Neuronal stem cell (in vitro differentiated cells): Measurements from ENCODE around the gene SLC22A13.

Experiments
- DNase-seq: peaks from one replicate; pipeline ENCODE4 v3.0.0-alpha.2; 2013; ENCODE audit warnings: low spot score
- H2AFZ ChIP-seq: one replicate; pipeline ENCODE4 v1.6.1; 2013; ENCODE audit warnings: mild to moderate bottlenecking, low read length, inconsistent platforms
- H2AK5ac ChIP-seq: 2 replicates; pipeline ENCODE4 v1.6.1; 2013; ENCODE audit warnings: low read depth, mild to moderate bottlenecking, inconsistent platforms, low read length, moderate library complexity, mixed read lengths
- H2BK120ac ChIP-seq: 2 replicates; pipeline ENCODE4 v1.6.1; 2013; ENCODE audit warnings: low read depth, mild to moderate bottlenecking, inconsistent platforms, low read length, moderate library complexity, mixed read lengths
- H2BK12ac ChIP-seq: one replicate; pipeline ENCODE4 v1.6.1; 2013; ENCODE audit warnings: low read length, inconsistent platforms
- H2BK15ac ChIP-seq: 2 replicates; pipeline ENCODE4 v1.6.1; 2013; ENCODE audit warnings: mild to moderate bottlenecking, low read length, inconsistent platforms, mixed read lengths
- H2BK5ac ChIP-seq: one replicate; pipeline ENCODE4 v1.6.1; 2013; ENCODE audit warnings: inconsistent platforms, mild to moderate bottlenecking, low read length, moderate library complexity
- H3K14ac ChIP-seq: one replicate; pipeline ENCODE4 v1.6.1; 2013; ENCODE audit warnings: low read length, inconsistent platforms
- H3K18ac ChIP-seq: 2 replicates; pipeline ENCODE4 v1.6.1; 2013; ENCODE audit warnings: low read length, inconsistent platforms
- H3K23ac ChIP-seq: 2 replicates; pipeline ENCODE4 v1.6.1; 2013; ENCODE audit warnings: low read depth, mild to moderate bottlenecking, mixed read lengths, low read length, inconsistent platforms; ENCODE audit not compliant: poor library complexity
- H3K27ac ChIP-seq: replicated peaks from 3 replicates; pipeline ENCODE4 v1.5.1; 2013; ENCODE audit warnings: low read length, inconsistent platforms
- H3K27me3 ChIP-seq, 3 experiments: 2 replicates each; pipeline ENCODE4 v1.6.1; 2013; ENCODE audit warnings: low read length in 3 of 3, mild to moderate bottlenecking in 2 of 3, inconsistent platforms in 1 of 3, low read depth in 1 of 3, mixed read lengths in 1 of 3, moderate library complexity in 1 of 3; ENCODE audit not compliant: control insufficient read depth in 3 of 3, insufficient read depth in 3 of 3
- H3K36me3 ChIP-seq, 2 donors: replicated peaks in 1 of 2; 2 replicates each; pipeline ENCODE4 v1.6.1; 2013; ENCODE audit warnings: low read length in 2 of 2; ENCODE audit not compliant: control insufficient read depth in 2 of 2, insufficient read depth in 2 of 2
- H3K4ac ChIP-seq: 2 replicates; pipeline ENCODE4 v1.6.1; 2013; ENCODE audit warnings: inconsistent platforms, mild to moderate bottlenecking, low read length, moderate library complexity
- H3K4me1 ChIP-seq, 2 donors: 1 replicate in 1 of 2; 2 replicates in 1 of 2; pipeline ENCODE4 v1.6.1; 2013; ENCODE audit warnings: low read length in 2 of 2, low read depth in 1 of 2; ENCODE audit not compliant: control insufficient read depth in 2 of 2, insufficient read depth in 1 of 2
- H3K4me2 ChIP-seq: one replicate; pipeline ENCODE4 v1.6.1; 2013; ENCODE audit warnings: mild to moderate bottlenecking, low read length, inconsistent platforms; ENCODE audit not compliant: insufficient read depth, poor library complexity, severe bottlenecking
- H3K4me3 ChIP-seq, 2 donors: 2 replicates each; pipeline ENCODE4 v1.5.1; 2013; ENCODE audit warnings: low read length in 2 of 2, mild to moderate bottlenecking in 2 of 2, inconsistent platforms in 1 of 2, moderate library complexity in 1 of 2
- H3K79me1 ChIP-seq: one replicate; pipeline ENCODE4 v1.6.1; 2013; ENCODE audit warnings: low read depth, mild to moderate bottlenecking, inconsistent platforms, low read length, moderate library complexity
- H3K9ac ChIP-seq: one replicate; pipeline ENCODE4 v1.6.1; 2013; ENCODE audit warnings: mild to moderate bottlenecking, low read depth, low read length, inconsistent platforms; ENCODE audit not compliant: poor library complexity
- H3K9me3 ChIP-seq, 2 donors: replicated peaks in 1 of 2; 2 replicates each; pipeline versions ENCODE3 to v1.6.1; 2013; ENCODE audit warnings: low read length in 2 of 2, mild to moderate bottlenecking in 2 of 2, inconsistent platforms in 1 of 2, low read depth in 1 of 2, mixed read lengths in 1 of 2, moderate library complexity in 1 of 2; ENCODE audit not compliant: control insufficient read depth in 2 of 2, insufficient read depth in 1 of 2
- H4K8ac ChIP-seq: one replicate; pipeline ENCODE4 v1.6.1; 2013; ENCODE audit warnings: low read depth, mild to moderate bottlenecking, inconsistent platforms, low read length, moderate library complexity
- H4K91ac ChIP-seq: one replicate; pipeline ENCODE4 v1.6.1; 2013; ENCODE audit warnings: low read length, low read depth, mild to moderate bottlenecking, inconsistent platforms; ENCODE audit not compliant: poor library complexity
- WGBS, 2 donors: extraction: QIAGEN DNeasy Blood & Tissue Kit; methylation state at CpG; one replicate each; pipeline ENCODE4 v1.1.7; 2013; ENCODE audit warnings: missing lambda C conversion rate in 2 of 2, mixed read lengths in 1 of 2; ENCODE audit not compliant: insufficient read length in 2 of 2, insufficient replicate concordance in 1 of 2; ENCODE audit errors: extremely low coverage in 2 of 2; 5-methylcytosine and 5-hydroxymethylcytosine counted together

The SLC22A13 gene

DNA sequence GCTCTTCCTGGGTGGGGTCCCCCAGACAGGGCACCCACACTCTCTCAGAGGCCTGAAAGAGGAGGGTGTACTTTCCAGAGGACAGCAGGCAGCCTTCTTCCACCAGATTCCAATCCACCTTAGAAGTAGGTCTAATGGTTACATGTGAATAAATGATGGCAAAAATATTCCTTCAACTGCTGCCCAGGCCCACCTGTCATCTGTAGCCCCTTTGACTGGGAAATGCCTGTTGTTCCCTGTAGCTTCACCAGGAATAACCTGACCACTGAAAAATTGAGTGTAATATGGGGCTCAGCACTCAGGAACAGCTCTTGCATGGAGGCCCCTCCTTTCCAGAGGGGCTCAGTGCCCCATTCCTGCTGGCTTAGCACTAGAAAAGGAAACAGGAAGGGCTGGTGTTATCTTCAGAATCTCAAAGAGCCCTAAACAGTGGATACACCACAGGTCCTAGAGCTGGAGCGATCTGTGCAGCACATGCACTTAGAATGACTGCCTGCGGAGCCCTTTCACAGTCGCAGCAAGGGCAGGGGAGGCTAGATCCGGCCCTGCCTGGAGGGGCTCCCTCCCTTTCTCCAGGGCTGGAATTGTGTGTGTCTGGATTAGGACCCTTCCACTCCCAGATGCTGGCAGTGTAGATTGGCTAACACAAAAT lies 48.6 kb downstream of the SLC22A13 start:
- no peak overlapping the region for H3K14ac ChIP-seq
- no peak overlapping the region for H3K9ac ChIP-seq
- no peak overlapping the region for H3K4me3 ChIP-seq
- H3K9me3 ChIP-seq = no peaks in the 10 kb centered on the region
- H2BK120ac ChIP-seq = no peak overlapping the region
- H3K4me1 ChIP-seq = peaks cover 4 to 5% of the 10 kb centered on the region in 2 donors
- no CpG with 5 or more reads among the region's 4 CpGs for WGBS, 2 donors
- peaks cover 0 to 13% (median 0%) of the 10 kb centered on the region in 3 experiments for H3K27me3 ChIP-seq
- H3K23ac ChIP-seq = no peak overlapping the region
- peak overlapping the region; percentile 26 for H2AK5ac ChIP-seq
- H4K91ac ChIP-seq = peak overlapping the region; percentile 67
- no peak overlapping the region for H3K4ac ChIP-seq
- peak; percentile 8 for DNase-seq
- H2BK12ac ChIP-seq = no peak overlapping the region
- peak overlapping the region; percentile 96 for H2AFZ ChIP-seq
- H3K27ac ChIP-seq = no peak overlapping the region
- no peak overlapping the region for H2BK5ac ChIP-seq
- no peaks in the 10 kb centered on the region for H3K79me1 ChIP-seq
- H3K18ac ChIP-seq = peak overlapping the region; percentile 86
- no peak overlapping the region for H2BK15ac ChIP-seq
- no peaks in the 10 kb centered on the region for H3K36me3 ChIP-seq
- H3K4me2 ChIP-seq = no peak overlapping the region
- peak overlapping the region; percentile 33 for H4K8ac ChIP-seq

DNA sequence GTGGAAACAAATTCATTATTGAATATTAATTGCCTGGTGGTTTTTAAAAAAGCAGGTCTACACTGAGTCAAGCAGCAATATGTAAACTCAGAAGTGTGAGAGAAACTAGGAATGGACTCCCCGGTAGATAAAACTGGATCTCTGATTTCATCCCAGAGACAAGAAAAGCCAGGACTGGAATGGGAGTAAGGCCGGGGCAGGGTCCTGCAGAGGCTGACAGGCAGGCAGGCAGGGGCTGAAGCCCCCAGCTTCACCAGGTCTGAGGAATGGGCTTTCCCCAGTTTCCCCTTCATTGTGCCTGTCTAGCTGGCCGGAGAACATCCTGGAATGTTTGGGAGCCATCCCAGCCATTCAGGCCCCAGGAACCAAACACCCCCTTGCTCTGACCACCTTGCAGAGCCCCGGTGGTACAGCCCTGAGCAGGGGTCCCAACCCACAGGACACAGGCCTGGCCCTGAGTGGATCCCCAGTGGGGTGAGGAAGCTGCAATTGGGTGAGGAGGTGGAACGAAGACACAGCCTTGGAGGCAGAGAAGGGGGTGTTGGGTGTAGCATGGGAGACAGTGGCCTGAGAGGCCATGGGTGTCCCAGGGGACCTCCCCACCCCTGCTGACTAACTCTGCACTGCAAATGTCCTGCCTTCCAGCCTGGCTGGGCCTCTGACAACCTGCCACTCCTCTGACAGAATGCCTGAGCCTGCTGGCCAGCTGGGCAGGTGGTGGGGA lies 49.3 kb downstream of the SLC22A13 start:
- no peak for DNase-seq
- Histone ChIP-seq H2AFZ (peak overlapping the region; percentile 96), H3K23ac (no peak overlapping the region), H3K27me3 (peaks cover 0 to 9% (median 0%) of the 10 kb centered on the region in 3 experiments), H3K4me3 (no peak overlapping the region), H2BK12ac (no peak overlapping the region), H3K4me2 (no peak overlapping the region), H3K9me3 (no peaks in the 10 kb centered on the region), H3K4me1 (peaks cover 4 to 5% of the 10 kb centered on the region in 2 donors), H2BK120ac (no peak overlapping the region), H3K79me1 (no peaks in the 10 kb centered on the region), H3K14ac (peak overlapping the region; percentile 40), H3K18ac (no peak overlapping the region), H2AK5ac (peak overlapping the region; percentile 0), H3K27ac (no peak overlapping the region), H3K4ac (no peak overlapping the region), H3K36me3 (no peaks in the 10 kb centered on the region), H3K9ac (no peak overlapping the region), H2BK5ac (no peak overlapping the region), H4K91ac (no peak overlapping the region), H4K8ac (no peak overlapping the region), H2BK15ac (no peak overlapping the region)
- no CpG with 5 or more reads among the region's 5 CpGs for WGBS, 2 donors

DNA sequence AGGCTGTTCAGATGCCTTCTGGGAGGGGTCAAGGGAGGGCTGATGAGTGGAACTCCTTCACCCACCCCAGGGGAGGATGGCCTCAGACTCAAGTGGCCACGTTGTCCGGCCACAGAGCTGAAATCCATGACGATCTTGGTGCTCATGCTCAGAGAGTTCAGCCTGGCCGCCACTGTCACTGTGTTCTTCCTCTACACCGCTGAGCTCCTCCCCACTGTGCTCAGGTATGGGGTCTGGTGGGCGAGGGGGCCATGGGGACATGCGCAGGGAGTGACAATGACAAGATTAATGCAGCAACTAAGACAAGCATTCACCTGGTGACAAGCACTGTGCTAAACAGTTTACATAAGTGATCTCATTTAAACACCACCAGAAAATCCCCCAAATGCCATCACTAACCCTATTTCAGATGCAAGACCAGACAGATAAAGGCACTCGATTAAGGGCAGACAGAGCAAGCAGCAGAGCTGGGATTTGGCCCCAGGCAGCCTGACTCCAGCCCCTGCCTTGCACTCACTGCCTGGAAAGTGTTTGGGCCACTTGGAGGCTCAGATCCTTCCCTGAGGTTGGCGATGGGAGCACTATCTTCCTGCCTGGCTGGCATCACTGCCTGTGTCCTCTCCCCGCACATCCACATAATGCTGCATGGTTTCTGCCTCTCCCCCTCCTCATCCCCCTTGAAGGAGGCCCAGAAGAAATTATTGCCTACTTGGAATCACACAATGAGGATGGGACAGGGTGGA lies 50.0 kb downstream of the SLC22A13 start:
- H2BK12ac ChIP-seq = no peak overlapping the region
- no peak overlapping the region for H3K4ac ChIP-seq
- H3K79me1 ChIP-seq = no peaks in the 10 kb centered on the region
- no peak overlapping the region for H3K27ac ChIP-seq
- H4K91ac ChIP-seq = no peak overlapping the region
- H3K4me2 ChIP-seq = no peak overlapping the region
- H4K8ac ChIP-seq = no peak overlapping the region
- no peak overlapping the region for H3K4me3 ChIP-seq
- H3K27me3 ChIP-seq = peaks cover 0 to 9% (median 0%) of the 10 kb centered on the region in 3 experiments
- WGBS, 2 donors = no CpG with 5 or more reads among the region's 10 CpGs
- H3K9me3 ChIP-seq = no peaks in the 10 kb centered on the region
- H2BK15ac ChIP-seq = no peak overlapping the region
- no peak overlapping the region for H3K14ac ChIP-seq
- no peak overlapping the region for H2BK5ac ChIP-seq
- peak overlapping the region; percentile 79 for H3K18ac ChIP-seq
- peak overlapping the region; percentile 96 for H2AFZ ChIP-seq
- peak overlapping the region; percentile 0 for H2AK5ac ChIP-seq
- H3K9ac ChIP-seq = no peak overlapping the region
- no peak for DNase-seq
- no peak overlapping the region for H2BK120ac ChIP-seq
- H3K36me3 ChIP-seq = no peaks in the 10 kb centered on the region
- no peak overlapping the region for H3K23ac ChIP-seq
- H3K4me1 ChIP-seq = peaks cover 4 to 5% of the 10 kb centered on the region in 2 donors
